Duodenal mucosa (tissue), 2 donors: ENCODE results near the gene KCNB1.
"Not testable (repeated sequence)": the region's sequence is repeated elsewhere in the genome, so short reads cannot be mapped to it uniquely, and the experiment has no call there.

Experiments used
- H3K27ac ChIP-seq: one replicate; pipeline ENCODE4 v1.7.0; 2013; ENCODE audit warnings: low read depth, low read length
- H3K27me3 ChIP-seq, 2 donors: one replicate each; pipeline ENCODE4 v1.7.0; 2013; ENCODE audit warnings: low read length in 2 of 2, control low read depth in 1 of 2; ENCODE audit not compliant: insufficient read depth in 2 of 2, control insufficient read depth in 1 of 2
- H3K36me3 ChIP-seq, 2 donors: one replicate each; pipeline ENCODE4 v1.7.0; 2013; ENCODE audit warnings: low read length in 2 of 2, control low read depth in 1 of 2; ENCODE audit not compliant: insufficient read depth in 2 of 2, control insufficient read depth in 1 of 2
- H3K4me1 ChIP-seq, 2 donors: one replicate each; pipeline ENCODE4 v1.7.0; 2013; ENCODE audit warnings: low read length in 2 of 2, control low read depth in 1 of 2; ENCODE audit not compliant: insufficient read depth in 2 of 2, control insufficient read depth in 1 of 2
- H3K4me3 ChIP-seq, 2 donors: one replicate each; pipeline ENCODE4 v1.7.0; 2013; ENCODE audit warnings: low read length in 2 of 2, low read depth in 1 of 2
- H3K9ac ChIP-seq, 2 donors: one replicate each; pipeline ENCODE4 v1.7.0; 2013; ENCODE audit warnings: low read length in 2 of 2, low read depth in 1 of 2
- H3K9me3 ChIP-seq, 2 donors: one replicate each; pipeline ENCODE4 v1.7.0; 2013; ENCODE audit warnings: low read length in 2 of 2, control low read depth in 1 of 2; ENCODE audit not compliant: control insufficient read depth in 1 of 2

The KCNB1 gene

GRCh38 chr20:49415668-49416044, 66.8 kb downstream of the KCNB1 start:
- Histone ChIP-seq H3K4me3 (no peak overlapping the region), H3K9me3 (no peaks in the 10 kb centered on the region), H3K9ac (no peak overlapping the region), H3K4me1 (peaks cover 0 to 3% of the 10 kb centered on the region in 2 donors), H3K27ac (peak overlapping the region; percentile 3), H3K27me3 (peaks cover 0 to 4% of the 10 kb centered on the region in 2 donors), H3K36me3 (no peaks in the 10 kb centered on the region)

GRCh38 chr20:49415005-49415667, 67.3 kb downstream of the KCNB1 start:
- Histone ChIP-seq H3K4me1 (no peaks in the 10 kb centered on the region), H3K9me3 (no peaks in the 10 kb centered on the region), H3K27ac (no peak overlapping the region), H3K4me3 (no peak overlapping the region), H3K27me3 (peaks cover 0 to 4% of the 10 kb centered on the region in 2 donors), H3K36me3 (no peaks in the 10 kb centered on the region), H3K9ac (no peak overlapping the region)

DNA sequence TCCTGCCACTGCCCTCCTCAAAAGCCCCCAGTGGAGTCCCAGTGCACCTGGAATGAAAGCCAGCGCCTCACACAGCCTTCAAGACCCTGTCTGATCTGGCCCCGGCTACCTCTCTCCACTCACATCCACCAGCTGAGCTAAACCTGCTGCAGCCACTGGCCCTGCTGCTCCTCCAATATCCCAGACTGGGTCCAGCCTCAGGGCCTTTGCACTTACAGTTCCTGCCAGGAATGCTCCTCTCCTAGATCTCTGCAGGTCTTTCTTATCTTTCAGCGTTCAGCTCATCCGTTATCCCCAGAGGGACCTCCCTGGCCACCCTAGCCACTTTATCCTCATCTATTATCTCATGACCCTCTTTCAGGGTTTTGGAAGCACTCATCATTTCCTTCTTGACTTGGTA, 68.8 kb downstream of the KCNB1 start:
- no peaks in the 10 kb centered on the region for H3K9me3 ChIP-seq
- H3K36me3 ChIP-seq, result no peaks in the 10 kb centered on the region
- peaks cover 0 to 4% of the 10 kb centered on the region in 2 donors for H3K27me3 ChIP-seq
- no peak overlapping the region for H3K27ac ChIP-seq
- no peak overlapping the region for H3K9ac ChIP-seq
- H3K4me1 ChIP-seq, result no peaks in the 10 kb centered on the region
- H3K4me3 ChIP-seq, result no peak overlapping the region

- no peak overlapping the region for H3K27ac ChIP-seq
- peaks cover 0 to 4% of the 10 kb centered on the region in 2 donors for H3K27me3 ChIP-seq
- H3K9ac ChIP-seq, result no peak overlapping the region
- H3K9me3 ChIP-seq, result no peaks in the 10 kb centered on the region
- no peaks in the 10 kb centered on the region for H3K4me1 ChIP-seq
- H3K4me3 ChIP-seq, result no peak overlapping the region
- H3K36me3 ChIP-seq, result no peaks in the 10 kb centered on the region
Observed at GRCh38 chr20:49412953-49413352, 69.5 kb downstream of the KCNB1 start.

DNA sequence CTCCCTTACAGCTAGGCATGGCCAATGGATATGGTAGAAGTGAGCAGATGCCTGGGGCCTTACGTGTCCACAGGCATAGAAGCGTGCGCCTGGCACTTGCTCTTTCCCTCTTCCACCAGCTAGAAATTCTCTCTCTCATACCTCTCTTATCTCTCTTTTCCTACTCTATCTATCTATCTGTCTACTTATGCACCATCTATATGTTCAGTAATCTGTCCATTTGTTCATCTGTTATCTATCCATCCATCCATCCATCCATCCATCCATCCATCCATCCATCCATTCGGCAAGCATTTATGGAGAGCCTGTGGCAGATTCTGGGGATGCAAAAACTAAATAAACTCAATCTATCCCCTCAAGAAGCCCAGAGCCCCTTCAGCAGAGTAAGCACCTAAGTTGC, 70.2 kb downstream of the KCNB1 start:
- H3K36me3 ChIP-seq, result no peaks in the 10 kb centered on the region
- no peaks in the 10 kb centered on the region for H3K9me3 ChIP-seq
- H3K4me3 ChIP-seq, result no peak overlapping the region
- no peaks in the 10 kb centered on the region for H3K4me1 ChIP-seq
- H3K9ac ChIP-seq, result no peak overlapping the region
- H3K27me3 ChIP-seq, result peaks cover 0 to 4% of the 10 kb centered on the region in 2 donors
- no peak overlapping the region for H3K27ac ChIP-seq

DNA sequence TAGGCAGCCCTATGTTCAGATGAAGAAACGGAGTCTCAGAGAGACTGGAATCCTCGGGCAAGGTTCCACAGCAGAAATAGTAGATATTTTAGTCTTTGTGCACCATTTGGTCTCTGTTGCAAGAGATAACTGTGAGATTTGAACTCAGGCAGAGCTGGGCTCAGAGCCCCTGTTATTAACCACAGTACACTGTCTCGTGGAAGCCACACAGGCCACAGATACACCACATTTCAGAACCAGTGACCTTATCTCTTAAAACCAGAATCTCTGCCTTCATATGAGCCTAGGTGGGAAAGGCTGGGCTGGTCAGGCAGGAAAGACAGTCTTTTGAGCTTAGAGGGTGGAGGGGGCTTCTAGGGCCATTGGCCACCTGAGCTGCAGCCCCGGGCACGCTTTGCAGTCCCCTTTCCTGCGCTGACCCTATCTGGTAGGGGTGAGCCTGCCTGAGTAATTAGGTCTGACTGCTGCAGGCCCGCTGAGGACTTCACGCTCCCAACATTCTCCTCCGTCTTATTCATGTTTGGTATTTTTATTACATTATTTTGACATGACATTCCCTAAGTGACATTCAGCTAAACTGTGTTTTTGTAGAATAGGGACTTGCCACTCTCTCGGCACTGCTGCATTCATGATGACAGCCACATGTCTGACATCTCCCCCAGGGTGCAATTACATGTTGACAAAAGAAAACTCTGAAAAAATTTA, 71.1 kb downstream of the KCNB1 start:
- Histone ChIP-seq H3K4me1 (no peaks in the 10 kb centered on the region), H3K36me3 (no peaks in the 10 kb centered on the region), H3K9me3 (no peaks in the 10 kb centered on the region), H3K9ac (no peak overlapping the region), H3K27ac (no peak overlapping the region), H3K4me3 (no peak overlapping the region), H3K27me3 (no peaks in the 10 kb centered on the region)

- not testable (repeated sequence) for H3K9me3 ChIP-seq, H3K9ac ChIP-seq, H3K27me3 ChIP-seq, H3K4me1 ChIP-seq, H3K27ac ChIP-seq, H3K4me3 ChIP-seq, H3K36me3 ChIP-seq
Observed at GRCh38 chr20:49409975-49410621, 72.4 kb downstream of the KCNB1 start.

GRCh38 chr20:49409302-49409974, 73.0 kb downstream of the KCNB1 start:
- Histone ChIP-seq H3K27ac (no peak overlapping the region), H3K4me3 (no peak overlapping the region), H3K4me1 (no peaks in the 10 kb centered on the region), H3K9ac (no peak overlapping the region), H3K9me3 (no peaks in the 10 kb centered on the region), H3K36me3 (no peaks in the 10 kb centered on the region), H3K27me3 (no peaks in the 10 kb centered on the region)

DNA sequence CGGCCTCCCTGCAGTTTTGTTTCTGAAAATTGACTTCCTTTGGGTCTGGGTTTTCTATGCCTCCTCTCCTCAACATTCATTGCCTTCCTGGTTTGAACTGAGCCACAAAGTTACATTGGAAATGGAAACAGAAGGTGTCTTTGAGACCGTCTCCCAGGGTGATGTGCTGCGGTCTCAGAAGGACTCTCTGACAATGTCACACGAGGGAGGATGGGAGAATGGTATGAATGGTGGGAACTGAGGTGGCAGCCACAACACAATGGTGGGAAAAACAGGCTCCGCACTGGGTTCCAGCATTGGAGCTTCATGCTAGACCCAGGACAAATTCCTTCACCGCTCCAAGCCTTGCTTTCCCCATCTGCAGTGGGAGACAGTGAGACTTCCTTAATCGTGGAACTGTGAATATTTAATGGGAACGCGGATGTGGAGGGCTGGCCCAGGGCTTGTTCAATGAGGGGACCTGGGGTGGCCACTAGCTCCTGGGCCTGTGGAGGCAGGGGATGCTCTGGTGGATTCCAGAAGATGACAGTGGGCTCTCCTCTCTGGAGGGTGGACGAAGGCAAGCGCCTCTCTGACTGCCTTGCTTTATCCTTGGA, 73.9 kb downstream of the KCNB1 start:
- no peaks in the 10 kb centered on the region for H3K9me3 ChIP-seq
- H3K27me3 ChIP-seq, result no peaks in the 10 kb centered on the region
- H3K4me3 ChIP-seq, result no peak overlapping the region
- no peak overlapping the region for H3K27ac ChIP-seq
- H3K4me1 ChIP-seq, result no peaks in the 10 kb centered on the region
- H3K9ac ChIP-seq, result no peak overlapping the region
- no peaks in the 10 kb centered on the region for H3K36me3 ChIP-seq

DNA sequence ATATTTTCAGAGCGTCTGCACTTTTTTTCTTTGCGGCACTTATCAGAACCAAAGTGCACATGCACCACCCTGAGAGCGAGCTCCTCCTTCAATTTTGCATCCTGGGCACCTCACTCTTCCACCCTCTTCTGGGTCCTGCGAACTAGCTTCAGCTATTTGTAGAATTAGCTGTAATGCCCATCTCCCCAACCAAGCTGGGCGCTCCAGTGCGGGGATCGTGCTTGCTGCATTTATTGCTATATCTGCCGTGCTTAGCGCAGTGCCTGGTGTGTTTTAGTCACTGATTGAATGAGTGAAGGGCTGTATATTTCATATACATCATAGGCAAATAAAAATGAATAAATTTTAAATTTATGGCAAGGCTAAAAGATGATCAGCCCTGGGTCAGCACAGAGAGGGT, 75.8 kb downstream of the KCNB1 start:
- Histone ChIP-seq H3K4me3 (no peak overlapping the region), H3K9ac (no peak overlapping the region), H3K4me1 (no peaks in the 10 kb centered on the region), H3K27me3 (no peaks in the 10 kb centered on the region), H3K36me3 (no peaks in the 10 kb centered on the region), H3K27ac (no peak overlapping the region), H3K9me3 (no peaks in the 10 kb centered on the region)
